Caco-2 (cell line): Measurements from ENCODE around the gene KIF25. TPM values are rescaled to one million over a fixed set of nuclear protein-coding genes. Genes with fewer than 3 reads are reported as not detected.

ENCODE experiments used
- BruUV-seq: library from RNA; stranded (reverse); fragments of 400-500 nt; replicated peaks from 2 replicates; lab custom pipeline; 2021; lab: Mats Ljungman, UMichigan
- CTCF ChIA-PET: fragments of 300-600 bp; sonication (Branson Sonifier 250); formaldehyde crosslinking; loops from one replicate; lab custom pipeline; 2022; ENCODE audit warnings: antibody characterized with exemption; lab: Charles Lee
- POLR2A ChIA-PET: fragments of 300-600 bp; sonication (Branson Sonifier 250); formaldehyde crosslinking; loops from one replicate; lab custom pipeline; 2022; ENCODE audit warnings: antibody characterized with exemption; lab: Charles Lee
- DNase-seq, 2 experiments: peaks; one replicate each; pipeline versions ENCODE4 v3.0.0 to v3.0.0-alpha.2; 2020 to 2022
- H3K27me3 ChIP-seq: replicated peaks from 2 replicates; pipeline ENCODE4 v1.6.0; 2011; ENCODE audit warnings: low read length; ENCODE audit not compliant: control insufficient read depth, insufficient read depth
- H3K36me3 ChIP-seq: 2 replicates; pipeline ENCODE4 v1.5.1; 2011; ENCODE audit warnings: low read length; ENCODE audit not compliant: control insufficient read depth, insufficient read depth
- H3K4me1 ChIP-seq: fragments of 250-450 bp; sonication (Bioruptor Pico); 2 replicates; pipeline ENCODE4 v1.5.1; 2020; ENCODE audit warnings: mild to moderate bottlenecking
- H3K4me3 ChIP-seq: 2 replicates; pipeline ENCODE4 v1.5.1; 2011; ENCODE audit warnings: low read depth, mild to moderate bottlenecking, control low read depth, low read length
- H3K9me3 ChIP-seq: fragments of 250-450 bp; sonication (Bioruptor Pico); 2 replicates; pipeline ENCODE4 v1.5.1; 2020; ENCODE audit warnings: mild to moderate bottlenecking, moderate library complexity
- H3K27ac Mint-ChIP-seq: one replicate; pipeline ENCODE4 v1.8.0; 2022; ENCODE audit warnings: mixed read lengths; ENCODE audit not compliant: unreplicated experiment
- H3K27me3 Mint-ChIP-seq: one replicate; pipeline ENCODE4 v1.8.0; 2022; ENCODE audit warnings: mixed read lengths; ENCODE audit not compliant: insufficient read depth, unreplicated experiment
- H3K36me3 Mint-ChIP-seq: one replicate; pipeline ENCODE4 v1.8.0; 2022; ENCODE audit warnings: mild to moderate bottlenecking, mixed read lengths; ENCODE audit not compliant: insufficient read depth, unreplicated experiment
- H3K4me1 Mint-ChIP-seq: one replicate; pipeline ENCODE4 v1.8.0; 2022; ENCODE audit warnings: low read depth, mixed read lengths; ENCODE audit not compliant: unreplicated experiment
- H3K4me3 Mint-ChIP-seq: one replicate; pipeline ENCODE4 v1.8.0; 2022; ENCODE audit warnings: mild to moderate bottlenecking, moderate library complexity, mixed read lengths; ENCODE audit not compliant: unreplicated experiment
- H3K9me3 Mint-ChIP-seq: one replicate; pipeline ENCODE4 v1.8.0; 2022; ENCODE audit warnings: mixed read lengths; ENCODE audit not compliant: unreplicated experiment
- CTCF ChIP-seq, 2 experiments: fragments of 200-600 bp in 1 of 2; IDR thresholded peaks; 1 replicate in 1 of 2; 2 replicates in 1 of 2; pipeline versions ENCODE4 v1.5.1 to v1.8.0; 2011 to 2022; ENCODE audit warnings: antibody characterized with exemption in 1 of 2, control low read depth in 1 of 2, inconsistent platforms in 1 of 2, low read depth in 1 of 2, low read length in 1 of 2, mild to moderate bottlenecking in 1 of 2, moderate library complexity in 1 of 2; ENCODE audit not compliant: insufficient read depth in 1 of 2, severe bottlenecking in 1 of 2, unreplicated experiment in 1 of 2
- intact Hi-C: fragments of 100-400 bp; cut with micrococcal nuclease; formaldehyde crosslinking; loops from one replicate; pipeline ENCODE4 v1.10.0; 2022; ENCODE audit not compliant: unreplicated experiment
- total RNA-seq: library from RNA; stranded (reverse); gene quantifications from 2 replicates; pipeline ENCODE4 v1.2.3, GENCODE V29; 2022

KIF25 gene
- total RNA-seq, 1 experiment from 2014 or later, result not detected

- Mint-ChIP-seq H3K4me1 (peaks cover 5% of the 10 kb centered on the region), H3K27me3 (peaks cover 8% of the 10 kb centered on the region), H3K9me3 (peaks cover 20% of the 10 kb centered on the region), H3K4me3 (no peak overlapping the region), H3K27ac (no peak overlapping the region), H3K36me3 (no peaks in the 10 kb centered on the region)
- ChIA-PET POLR2A (no interaction called here), CTCF (no interaction called here)
- intact Hi-C loops, result no loop called here
- H3K36me3 ChIP-seq, result no peaks in the 10 kb centered on the region
- H3K4me1 ChIP-seq, result no peaks in the 10 kb centered on the region; the same call in 1 of the 2 replicates
- TF ChIP-seq CTCF (IDR thresholded peaks at IDR 0.05; ENCODE audit: insufficient read depth in 1 of 2, low read depth in 1 of 2, low read length in 1 of 2, severe bottlenecking in 1 of 2, unreplicated experiment in 1 of 2), result no peak
- no peaks in the 10 kb centered on the region for H3K9me3 ChIP-seq
- BruUV-seq, result no TSS peak
- H3K27me3 ChIP-seq, result no peaks in the 10 kb centered on the region
- no peak for DNase-seq
- no peak overlapping the region for H3K4me3 ChIP-seq
Observed at GRCh38 chr6:168022488-168023321, 25.2 kb downstream of the KIF25 start.

GRCh38 chr6:168024951-168025510 lies 27.6 kb downstream of the KIF25 start:
- Histone ChIP-seq H3K36me3 (no peaks in the 10 kb centered on the region), H3K4me3 (no peak overlapping the region), H3K9me3 (no peaks in the 10 kb centered on the region), H3K4me1 (no peaks in the 10 kb centered on the region; the same call in 1 of the 2 replicates), H3K27me3 (no peaks in the 10 kb centered on the region)
- ChIA-PET POLR2A (no interaction called here), CTCF (no interaction called here)
- no peak for DNase-seq
- no peak for TF ChIP-seq CTCF (IDR thresholded peaks at IDR 0.05; ENCODE audit: insufficient read depth in 1 of 2, low read depth in 1 of 2, low read length in 1 of 2, severe bottlenecking in 1 of 2, unreplicated experiment in 1 of 2)
- peaks cover 5% of the 10 kb centered on the region for H3K9me3 Mint-ChIP-seq
- no peak overlapping the region for H3K27ac Mint-ChIP-seq
- BruUV-seq, result no TSS peak
- H3K4me3 Mint-ChIP-seq, result no peak overlapping the region
- peaks cover 5% of the 10 kb centered on the region for H3K4me1 Mint-ChIP-seq
- no peaks in the 10 kb centered on the region for H3K36me3 Mint-ChIP-seq
- intact Hi-C loops, result no loop called here
- peaks cover 4% of the 10 kb centered on the region for H3K27me3 Mint-ChIP-seq

- ChIA-PET POLR2A (no interaction called here), CTCF (no interaction called here)
- no peaks in the 10 kb centered on the region for H3K36me3 ChIP-seq
- no peak overlapping the region for H3K4me3 Mint-ChIP-seq
- H3K27me3 Mint-ChIP-seq, result peaks cover 4% of the 10 kb centered on the region
- H3K4me3 ChIP-seq, result no peak overlapping the region
- H3K27me3 ChIP-seq, result no peaks in the 10 kb centered on the region
- no peaks in the 10 kb centered on the region; the same call in 1 of the 2 replicates for H3K4me1 ChIP-seq
- no peaks in the 10 kb centered on the region for H3K36me3 Mint-ChIP-seq
- intact Hi-C loops, result no loop called here
- no TSS peak for BruUV-seq
- H3K4me1 Mint-ChIP-seq, result peaks cover 5% of the 10 kb centered on the region
- H3K9me3 Mint-ChIP-seq, result no peaks in the 10 kb centered on the region
- no peaks in the 10 kb centered on the region for H3K9me3 ChIP-seq
- H3K27ac Mint-ChIP-seq, result no peak overlapping the region
- DNase-seq, result no peak
- TF ChIP-seq CTCF (IDR thresholded peaks at IDR 0.05; ENCODE audit: insufficient read depth in 1 of 2, low read depth in 1 of 2, low read length in 1 of 2, severe bottlenecking in 1 of 2, unreplicated experiment in 1 of 2), result no peak
Observed at GRCh38 chr6:168025831-168026710, 28.6 kb downstream of the KIF25 start.
